Omental fat pad (tissue), 4 donors: ENCODE data around the gene GRIK1. TPM values are rescaled to one million over a fixed set of nuclear protein-coding genes. Genes with fewer than 3 reads are reported as not detected.

Experiments used
- ATAC-seq: fragments of 150-250 bp; one replicate; pipeline ENCODE4 v1.9.1; 2016; ENCODE audit warnings: mild to moderate bottlenecking, moderate library complexity; ENCODE audit not compliant: low FRiP score
- DNase-seq: peaks from one replicate; pipeline ENCODE4 v3.0.0-alpha.2; 2019; ENCODE audit warnings: low spot score
- total RNA-seq, 4 donors: library from RNA; depleted of rRNA; stranded (reverse); fragments of >200 nt; gene quantifications; one replicate each; pipeline ENCODE4 v1.1.0, GENCODE V29; 2016
- TF ChIP-seq, protein P1 (sequence below), 3 donors: fragments of 450-650 bp; IDR thresholded peaks; one replicate each; pipeline ENCODE4 v1.5.1; 2016 to 2017; ENCODE audit warnings: antibody characterized with exemption in 3 of 3, mild to moderate bottlenecking in 3 of 3, moderate library complexity in 2 of 3

Gene GRIK1
- total RNA-seq, 4 donors from 2014 or later: 0.09 to 0.44 (median 0.32) TPM; not detected in 1

DNA sequence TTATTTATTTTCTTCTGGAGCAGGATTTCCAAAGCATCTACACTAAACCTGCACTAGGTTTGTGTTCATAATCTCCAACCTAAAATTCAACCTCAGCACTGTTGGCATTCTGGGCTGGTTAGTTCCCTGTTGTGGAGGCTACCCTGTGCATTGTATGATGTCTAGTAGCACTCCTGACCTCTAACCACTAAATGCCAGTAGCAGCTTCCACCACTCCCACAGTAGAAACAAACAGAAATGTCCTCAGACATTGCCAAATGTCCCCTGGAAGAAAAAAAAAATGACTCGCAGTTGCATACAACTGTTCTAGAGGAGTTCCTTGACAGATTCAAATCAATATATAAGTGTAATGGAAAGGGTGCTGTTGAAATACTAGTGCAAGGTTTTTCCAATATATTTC is 18.9 kb downstream of the GRIK1 start:
- TF ChIP-seq, protein P1, sequence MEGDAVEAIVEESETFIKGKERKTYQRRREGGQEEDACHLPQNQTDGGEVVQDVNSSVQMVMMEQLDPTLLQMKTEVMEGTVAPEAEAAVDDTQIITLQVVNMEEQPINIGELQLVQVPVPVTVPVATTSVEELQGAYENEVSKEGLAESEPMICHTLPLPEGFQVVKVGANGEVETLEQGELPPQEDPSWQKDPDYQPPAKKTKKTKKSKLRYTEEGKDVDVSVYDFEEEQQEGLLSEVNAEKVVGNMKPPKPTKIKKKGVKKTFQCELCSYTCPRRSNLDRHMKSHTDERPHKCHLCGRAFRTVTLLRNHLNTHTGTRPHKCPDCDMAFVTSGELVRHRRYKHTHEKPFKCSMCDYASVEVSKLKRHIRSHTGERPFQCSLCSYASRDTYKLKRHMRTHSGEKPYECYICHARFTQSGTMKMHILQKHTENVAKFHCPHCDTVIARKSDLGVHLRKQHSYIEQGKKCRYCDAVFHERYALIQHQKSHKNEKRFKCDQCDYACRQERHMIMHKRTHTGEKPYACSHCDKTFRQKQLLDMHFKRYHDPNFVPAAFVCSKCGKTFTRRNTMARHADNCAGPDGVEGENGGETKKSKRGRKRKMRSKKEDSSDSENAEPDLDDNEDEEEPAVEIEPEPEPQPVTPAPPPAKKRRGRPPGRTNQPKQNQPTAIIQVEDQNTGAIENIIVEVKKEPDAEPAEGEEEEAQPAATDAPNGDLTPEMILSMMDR (IDR thresholded peaks at IDR 0.05): no peak
- no peak for ATAC-seq
- no peak for DNase-seq

DNA sequence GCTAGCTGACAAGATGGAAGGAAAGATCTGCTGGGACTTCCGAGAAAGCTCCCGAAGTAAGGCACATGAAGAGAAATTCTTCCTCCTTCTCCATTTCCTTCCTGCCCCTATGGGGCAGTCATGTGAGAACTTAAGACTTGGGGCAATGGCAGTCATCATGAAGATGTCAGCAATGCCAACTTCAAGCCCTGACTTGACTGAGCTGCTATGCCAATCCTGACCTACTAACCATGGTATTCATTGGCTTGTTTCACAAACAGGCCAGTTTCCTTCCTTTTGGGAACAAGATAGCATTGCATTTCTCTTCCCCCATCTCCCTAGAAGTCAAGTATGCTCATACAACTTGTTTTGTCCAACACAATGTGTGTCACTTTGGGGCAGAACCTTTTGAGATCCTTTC is 25.5 kb downstream of the GRIK1 start:
- ATAC-seq (no peak), DNase-seq (no peak)
- TF ChIP-seq, protein P1 (IDR thresholded peaks at IDR 0.05): no peak

DNA sequence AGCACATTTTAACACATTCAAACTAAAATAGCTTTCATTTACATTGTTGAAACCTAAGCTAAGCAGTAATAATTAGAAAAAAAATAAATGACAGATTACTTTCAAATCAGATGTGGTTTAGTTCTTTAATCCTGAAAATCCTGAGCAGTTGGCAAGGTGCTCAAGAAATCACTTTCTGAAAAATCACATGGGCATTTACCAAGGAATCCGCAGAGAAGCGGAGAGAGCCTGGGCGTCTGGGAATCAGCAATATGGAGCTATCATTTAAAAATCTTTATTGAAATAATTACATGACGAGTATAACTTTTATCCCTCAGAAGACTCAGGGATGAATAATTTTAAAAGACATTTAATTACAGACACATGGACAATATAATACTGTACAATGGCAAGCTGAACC is 30.2 kb downstream of the GRIK1 start:
- TF ChIP-seq, protein P1 (IDR thresholded peaks at IDR 0.05): no peak
- ATAC-seq: no peak
- no peak for DNase-seq

- ATAC-seq (no peak), DNase-seq (no peak)
- TF ChIP-seq, protein P1 (IDR thresholded peaks at IDR 0.05): no peak
These were observed 35.2 kb downstream of the GRIK1 start for GRCh38 chr21:29904359-29905282.

GRCh38 chr21:29896884-29897283 is 42.9 kb downstream of the GRIK1 start:
- TF ChIP-seq, protein P1 (IDR thresholded peaks at IDR 0.05): no peak
- DNase-seq (no peak), ATAC-seq (no peak)

GRCh38 chr21:29893687-29894086 is 46.1 kb downstream of the GRIK1 start:
- ATAC-seq: no peak
- TF ChIP-seq, protein P1 (IDR thresholded peaks at IDR 0.05): no peak
- DNase-seq: no peak

GRCh38 chr21:29892379-29892778 is 47.4 kb downstream of the GRIK1 start:
- no peak for ATAC-seq
- TF ChIP-seq, protein P1 (IDR thresholded peaks at IDR 0.05): no peak
- DNase-seq: no peak
